AG04449 (cell line): ENCODE data around the gene ANKRD13B.

Experiments
- CTCF ChIA-PET: fragments of 350-600 bp; formaldehyde crosslinking; extraction: SDS; loops from one replicate; lab custom pipeline; 2021; ENCODE audit warnings: antibody characterized with exemption; lab: Yijun Ruan, JAX
- POLR2A ChIA-PET: fragments of 400-600, 350-600 bp; formaldehyde crosslinking; extraction: SDS; loops from one replicate; lab custom pipeline; 2020; ENCODE audit warnings: antibody characterized with exemption, inconsistent platforms; lab: Yijun Ruan, JAX
- DNase-seq: peaks from one replicate; pipeline ENCODE4 v3.0.0-alpha.2; 2010; ENCODE audit warnings: low read depth, low spot score
- H3K4me3 ChIP-seq: 2 replicates; pipeline ENCODE4 v1.5.1; 2011; ENCODE audit warnings: low read depth, mild to moderate bottlenecking, control low read depth, low read length
- CTCF ChIP-seq: IDR thresholded peaks from one replicate; pipeline ENCODE4 v1.5.1; 2011; ENCODE audit warnings: mild to moderate bottlenecking, moderate library complexity, low read length, control low read depth, inconsistent platforms; ENCODE audit not compliant: insufficient read depth; ENCODE audit errors: missing control alignments

The ANKRD13B gene

GRCh38 chr17:29661213-29661612, 68.3 kb downstream of the ANKRD13B start:
- TF ChIP-seq CTCF: no peak
- no peak for DNase-seq
- POLR2A ChIA-PET: no interaction called here
- H3K4me3 ChIP-seq: no peak overlapping the region
- CTCF ChIA-PET: no interaction called here

GRCh38 chr17:29663155-29663554, 70.2 kb downstream of the ANKRD13B start:
- DNase-seq: no peak
- H3K4me3 ChIP-seq: no peak overlapping the region
- no peak for TF ChIP-seq CTCF
- POLR2A ChIA-PET: interaction anchor here (0.7 kb wide), 1 partner anchor 436 kb away, joined by 3 read pairs; no protein-coding TSS in a partner anchor
- CTCF ChIA-PET: interaction anchor here (0.7 to 2.1 kb wide), 6 partner anchors 10 to 431 kb away, joined by 3 to 6 read pairs (median 4); no protein-coding TSS in a partner anchor
